Measurements from ENCODE around the gene RBM12. TPM values are rescaled to one million over a fixed set of nuclear protein-coding genes. Genes with fewer than 3 reads are reported as not detected.
"Not testable (repeated sequence)": the region's sequence is repeated elsewhere in the genome, so short reads cannot be mapped to it uniquely, and the experiment has no call there.

RBM12 gene
- polyA plus RNA-seq, 1 donor from 2014 or later = 53.9 TPM

DNA sequence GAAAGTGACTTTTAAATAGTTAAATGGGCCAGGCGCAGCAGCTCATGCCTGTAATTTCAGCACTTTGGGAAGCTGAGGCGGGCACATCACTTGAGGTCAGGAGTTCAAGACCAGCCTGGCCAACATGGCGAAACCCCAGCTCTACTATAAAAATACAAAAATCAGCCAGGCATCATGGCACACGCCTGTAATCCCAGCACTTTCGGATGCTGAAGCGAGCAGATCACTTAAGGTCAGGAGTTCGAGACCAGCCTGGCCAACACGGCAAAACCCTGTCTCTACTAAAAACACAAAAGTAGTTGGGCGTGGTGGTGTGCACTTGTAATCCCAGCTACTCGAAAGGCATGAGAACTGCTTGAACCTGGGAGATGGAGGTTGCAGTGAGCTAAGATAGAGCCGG is 41.2 kb upstream of the RBM12 start:
- H3K9me3 ChIP-seq (ENCODE audit: low read length); H3K9me2 ChIP-seq (ENCODE audit: insufficient read depth, low read length); H3K4me3 ChIP-seq (ENCODE audit: low read length); H3K4me2 ChIP-seq (ENCODE audit: low read length); H3K27ac ChIP-seq (ENCODE audit: low read length); H3K9ac ChIP-seq (ENCODE audit: low read length); H2AFZ ChIP-seq (ENCODE audit: low read depth, low read length); H3K27me3 ChIP-seq (ENCODE audit: insufficient read depth, low read depth, low read length): not testable (repeated sequence)
- Histone ChIP-seq H4K20me1 (ENCODE audit: insufficient read depth) (peaks cover 19% of the 10 kb centered on the region), H3K79me2 (replicated peaks; ENCODE audit: insufficient read depth, low read length) (peaks cover 23% of the 10 kb centered on the region), H3F3A (ENCODE audit: insufficient read depth, low read length, poor library complexity, severe bottlenecking) (peaks cover 14% of the 10 kb centered on the region), H3K36me3 (ENCODE audit: insufficient read depth, low read length) (peaks cover 11% of the 10 kb centered on the region)

DNA sequence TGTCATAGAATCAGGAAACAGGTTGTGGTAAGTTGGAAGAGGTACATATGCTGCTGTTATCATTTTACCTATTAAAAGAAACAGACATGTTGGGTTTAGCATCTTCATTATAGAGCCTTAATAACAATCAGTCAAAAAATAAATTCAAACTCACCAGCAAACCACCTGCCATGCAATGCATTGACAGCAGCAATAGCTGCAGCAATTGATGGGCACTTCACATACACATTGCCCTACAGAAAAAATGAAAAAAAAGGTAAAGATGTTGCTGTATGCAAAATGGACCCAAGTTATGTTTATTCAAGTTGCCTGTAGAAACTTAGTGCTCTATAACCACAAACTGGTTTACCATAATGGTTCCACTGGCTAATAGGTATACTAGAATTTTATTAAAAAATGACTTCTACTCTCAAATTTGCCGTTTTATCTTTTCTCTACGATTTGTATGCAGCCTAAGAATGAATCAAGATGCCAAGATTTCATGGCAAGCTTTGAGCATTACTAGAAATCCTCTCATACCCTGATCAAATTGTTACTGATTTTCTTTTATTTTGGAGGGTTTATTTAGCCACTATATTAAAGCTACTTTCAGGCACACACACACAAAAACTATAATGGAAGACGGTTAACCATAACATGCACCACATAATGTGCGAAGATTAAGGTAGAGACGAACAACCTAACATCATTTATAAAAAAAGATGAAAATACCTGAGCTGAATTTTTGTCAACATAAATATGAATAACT is 40.0 kb upstream of the RBM12 start:
- H3K27me3 ChIP-seq (ENCODE audit: insufficient read depth, low read depth, low read length) = no peaks in the 10 kb centered on the region
- no peaks in the 10 kb centered on the region for H3K9me2 ChIP-seq (ENCODE audit: insufficient read depth, low read length)
- H3K36me3 ChIP-seq (ENCODE audit: insufficient read depth, low read length) = peaks cover 9% of the 10 kb centered on the region
- no peak overlapping the region for H3K9ac ChIP-seq (ENCODE audit: low read length)
- H3K4me3 ChIP-seq (ENCODE audit: low read length) = no peak overlapping the region
- no peak for TF ChIP-seq EP300 (conservative IDR thresholded peaks at IDR 0.05; ENCODE audit: poor library complexity, severe bottlenecking)
- TF ChIP-seq, protein P1, sequence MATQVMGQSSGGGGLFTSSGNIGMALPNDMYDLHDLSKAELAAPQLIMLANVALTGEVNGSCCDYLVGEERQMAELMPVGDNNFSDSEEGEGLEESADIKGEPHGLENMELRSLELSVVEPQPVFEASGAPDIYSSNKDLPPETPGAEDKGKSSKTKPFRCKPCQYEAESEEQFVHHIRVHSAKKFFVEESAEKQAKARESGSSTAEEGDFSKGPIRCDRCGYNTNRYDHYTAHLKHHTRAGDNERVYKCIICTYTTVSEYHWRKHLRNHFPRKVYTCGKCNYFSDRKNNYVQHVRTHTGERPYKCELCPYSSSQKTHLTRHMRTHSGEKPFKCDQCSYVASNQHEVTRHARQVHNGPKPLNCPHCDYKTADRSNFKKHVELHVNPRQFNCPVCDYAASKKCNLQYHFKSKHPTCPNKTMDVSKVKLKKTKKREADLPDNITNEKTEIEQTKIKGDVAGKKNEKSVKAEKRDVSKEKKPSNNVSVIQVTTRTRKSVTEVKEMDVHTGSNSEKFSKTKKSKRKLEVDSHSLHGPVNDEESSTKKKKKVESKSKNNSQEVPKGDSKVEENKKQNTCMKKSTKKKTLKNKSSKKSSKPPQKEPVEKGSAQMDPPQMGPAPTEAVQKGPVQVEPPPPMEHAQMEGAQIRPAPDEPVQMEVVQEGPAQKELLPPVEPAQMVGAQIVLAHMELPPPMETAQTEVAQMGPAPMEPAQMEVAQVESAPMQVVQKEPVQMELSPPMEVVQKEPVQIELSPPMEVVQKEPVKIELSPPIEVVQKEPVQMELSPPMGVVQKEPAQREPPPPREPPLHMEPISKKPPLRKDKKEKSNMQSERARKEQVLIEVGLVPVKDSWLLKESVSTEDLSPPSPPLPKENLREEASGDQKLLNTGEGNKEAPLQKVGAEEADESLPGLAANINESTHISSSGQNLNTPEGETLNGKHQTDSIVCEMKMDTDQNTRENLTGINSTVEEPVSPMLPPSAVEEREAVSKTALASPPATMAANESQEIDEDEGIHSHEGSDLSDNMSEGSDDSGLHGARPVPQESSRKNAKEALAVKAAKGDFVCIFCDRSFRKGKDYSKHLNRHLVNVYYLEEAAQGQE (IDR thresholded peaks at IDR 0.05; ENCODE audit: borderline replicate concordance) = no peak
- TF ChIP-seq TAF1 (IDR thresholded peaks at IDR 0.05; ENCODE audit: low read depth) = no peak
- TF ChIP-seq MXI1 (conservative IDR thresholded peaks at IDR 0.05; ENCODE audit: poor library complexity, severe bottlenecking) = no peak
- TF ChIP-seq EZH2 (IDR thresholded peaks at IDR 0.05; ENCODE audit: borderline replicate concordance, insufficient read depth, low read length, poor library complexity, severe bottlenecking) = no peak
- TF ChIP-seq POLR2AphosphoS5 (IDR thresholded peaks at IDR 0.05) = no peak
- TF ChIP-seq SMC3 (conservative IDR thresholded peaks at IDR 0.05; ENCODE audit: poor library complexity) = no peak
- TF ChIP-seq, protein P2, sequence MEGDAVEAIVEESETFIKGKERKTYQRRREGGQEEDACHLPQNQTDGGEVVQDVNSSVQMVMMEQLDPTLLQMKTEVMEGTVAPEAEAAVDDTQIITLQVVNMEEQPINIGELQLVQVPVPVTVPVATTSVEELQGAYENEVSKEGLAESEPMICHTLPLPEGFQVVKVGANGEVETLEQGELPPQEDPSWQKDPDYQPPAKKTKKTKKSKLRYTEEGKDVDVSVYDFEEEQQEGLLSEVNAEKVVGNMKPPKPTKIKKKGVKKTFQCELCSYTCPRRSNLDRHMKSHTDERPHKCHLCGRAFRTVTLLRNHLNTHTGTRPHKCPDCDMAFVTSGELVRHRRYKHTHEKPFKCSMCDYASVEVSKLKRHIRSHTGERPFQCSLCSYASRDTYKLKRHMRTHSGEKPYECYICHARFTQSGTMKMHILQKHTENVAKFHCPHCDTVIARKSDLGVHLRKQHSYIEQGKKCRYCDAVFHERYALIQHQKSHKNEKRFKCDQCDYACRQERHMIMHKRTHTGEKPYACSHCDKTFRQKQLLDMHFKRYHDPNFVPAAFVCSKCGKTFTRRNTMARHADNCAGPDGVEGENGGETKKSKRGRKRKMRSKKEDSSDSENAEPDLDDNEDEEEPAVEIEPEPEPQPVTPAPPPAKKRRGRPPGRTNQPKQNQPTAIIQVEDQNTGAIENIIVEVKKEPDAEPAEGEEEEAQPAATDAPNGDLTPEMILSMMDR (IDR thresholded peaks at IDR 0.05; ENCODE audit: poor library complexity, severe bottlenecking) = no peak
- TF ChIP-seq RAD21 (conservative IDR thresholded peaks at IDR 0.05) = no peak
- H3F3A ChIP-seq (ENCODE audit: insufficient read depth, low read length, poor library complexity, severe bottlenecking) = peaks cover 17% of the 10 kb centered on the region
- no peaks in the 10 kb centered on the region for H3K9me3 ChIP-seq (ENCODE audit: low read length)
- H3K27ac ChIP-seq (ENCODE audit: low read length) = no peak overlapping the region
- no peak overlapping the region for H3K4me2 ChIP-seq (ENCODE audit: low read length)
- peaks cover 23% of the 10 kb centered on the region for H3K79me2 ChIP-seq (replicated peaks; ENCODE audit: insufficient read depth, low read length)
- no peak overlapping the region for H2AFZ ChIP-seq (ENCODE audit: low read depth, low read length)
- H4K20me1 ChIP-seq (ENCODE audit: insufficient read depth) = peaks cover 14% of the 10 kb centered on the region

Data from neural cell (in vitro differentiated cells).